HG03342 (cell line): ENCODE measurements around the gene APOBEC3B.
"Not testable (repeated sequence)": the region's sequence is repeated elsewhere in the genome, so short reads cannot be mapped to it uniquely, and the experiment has no call there.

Experiments
- ATAC-seq: cut with Tn5 transposase; IDR thresholded peaks from one replicate; pipeline ENCODE4 v1.9.1; 2021; ENCODE audit warnings: mild to moderate bottlenecking, moderate library complexity; ENCODE audit not compliant: unreplicated experiment

APOBEC3B gene

DNA sequence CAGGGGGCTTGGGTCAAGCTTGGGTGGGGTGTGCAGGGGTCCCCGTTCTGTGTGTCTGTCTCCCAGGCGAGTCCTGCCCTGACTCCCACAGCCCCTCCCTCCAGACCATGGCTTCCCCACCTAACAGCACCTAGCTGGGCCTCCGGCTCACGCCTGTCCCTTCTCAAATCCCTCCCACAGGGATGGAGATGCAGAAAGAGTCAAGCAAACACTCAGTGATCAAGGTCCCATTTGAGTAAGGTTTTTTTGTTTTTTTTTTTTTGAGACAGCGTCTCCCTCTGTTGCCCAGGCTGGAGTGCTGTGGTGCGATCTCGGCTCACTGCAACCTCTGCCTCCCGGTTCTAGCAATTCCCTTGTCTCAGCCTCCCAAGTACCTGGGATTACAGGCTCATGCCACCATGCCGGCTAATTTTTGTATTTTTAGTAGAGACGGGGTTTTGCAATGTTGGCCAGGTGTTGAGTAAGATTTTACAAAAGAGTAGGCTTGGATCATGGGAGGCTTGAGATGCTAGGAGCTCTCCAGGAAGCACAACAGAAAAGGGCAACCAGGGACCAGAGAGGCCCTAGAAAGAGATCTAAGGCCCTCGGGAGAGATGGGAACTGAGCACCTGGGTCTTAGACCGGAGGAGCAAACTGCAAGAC, 44.5 kb downstream of the APOBEC3B start:
- no peak for ATAC-seq

DNA sequence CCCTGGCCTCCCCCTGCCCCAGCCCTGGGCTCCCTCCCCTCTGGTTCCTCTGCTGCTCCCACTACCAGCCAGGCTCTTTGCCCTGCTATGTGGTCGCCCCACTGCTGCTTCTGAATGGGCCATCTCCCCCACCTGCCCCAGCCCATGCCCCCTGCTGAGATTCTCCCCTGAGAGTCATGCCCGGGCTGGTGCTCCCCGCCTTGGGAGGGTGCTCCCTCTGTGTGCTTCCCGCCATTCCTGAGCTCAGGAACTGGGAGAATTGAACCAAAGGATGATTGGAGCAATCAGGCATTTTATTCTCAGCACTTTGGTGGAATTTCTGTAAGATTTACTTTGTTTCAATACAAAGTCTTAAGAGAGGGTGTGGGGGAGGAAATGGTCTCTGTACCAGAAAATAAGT, 45.6 kb downstream of the APOBEC3B start:
- no peak for ATAC-seq

DNA sequence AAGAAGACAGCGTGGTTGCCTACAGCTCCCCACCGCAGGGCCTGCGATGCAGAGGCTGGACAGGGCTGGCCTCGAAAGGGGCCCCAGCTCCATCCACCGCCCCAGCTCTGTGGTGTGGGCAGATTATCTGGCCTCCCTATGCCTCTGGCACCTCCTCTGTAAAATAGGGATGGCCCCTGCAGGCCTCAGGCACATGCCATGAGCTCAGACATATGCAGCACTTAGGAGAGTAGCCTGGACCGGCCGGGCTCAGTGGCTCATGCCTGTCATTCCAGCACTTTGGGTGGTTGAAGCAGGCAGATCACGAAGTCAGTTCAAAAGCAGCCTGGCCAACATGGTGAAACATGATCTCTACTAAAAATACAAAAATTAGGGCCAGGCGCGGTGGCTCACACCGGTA, 46.1 kb downstream of the APOBEC3B start:
- ATAC-seq, result no peak

DNA sequence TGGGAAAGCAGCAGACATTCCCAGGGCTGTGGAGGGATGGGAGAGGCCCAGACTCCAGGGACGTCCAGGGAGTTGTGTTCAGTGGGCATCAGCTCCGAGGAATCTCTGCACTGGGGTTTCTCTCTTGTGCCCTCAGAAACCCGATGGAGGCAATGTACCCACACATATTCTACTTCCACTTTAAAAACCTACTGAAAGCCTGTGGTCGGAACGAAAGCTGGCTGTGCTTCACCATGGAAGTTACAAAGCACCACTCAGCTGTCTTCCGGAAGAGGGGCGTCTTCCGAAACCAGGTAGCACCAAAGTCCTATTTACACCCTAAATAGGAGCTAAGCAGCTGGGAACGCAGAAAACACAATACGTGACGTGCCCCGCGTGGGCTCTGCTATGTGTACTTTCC, 47.1 kb downstream of the APOBEC3B start:
- no peak for ATAC-seq

DNA sequence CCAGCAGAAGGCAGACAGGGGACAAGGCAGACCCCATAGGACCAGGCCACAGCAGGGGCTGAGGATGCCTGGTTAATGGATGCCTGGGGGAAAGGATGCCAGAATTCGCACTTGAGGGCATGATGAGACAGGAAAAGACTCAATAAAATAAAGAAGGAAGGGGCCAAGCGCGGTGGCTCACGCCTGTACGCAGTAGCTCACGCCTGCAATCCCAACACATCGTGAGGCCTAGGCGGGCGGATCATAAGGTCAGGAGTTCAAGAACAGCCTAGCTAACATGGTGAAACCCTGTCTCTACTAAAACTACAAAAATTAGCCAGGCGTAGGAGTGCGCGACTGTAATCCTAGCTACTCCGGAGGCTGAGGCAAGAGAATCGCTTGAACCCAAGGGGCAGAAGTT, 48.6 kb downstream of the APOBEC3B start:
- ATAC-seq, result no peak

GRCh38 chr22:39031434-39032295, 49.5 kb downstream of the APOBEC3B start:
- not testable (repeated sequence) for ATAC-seq

DNA sequence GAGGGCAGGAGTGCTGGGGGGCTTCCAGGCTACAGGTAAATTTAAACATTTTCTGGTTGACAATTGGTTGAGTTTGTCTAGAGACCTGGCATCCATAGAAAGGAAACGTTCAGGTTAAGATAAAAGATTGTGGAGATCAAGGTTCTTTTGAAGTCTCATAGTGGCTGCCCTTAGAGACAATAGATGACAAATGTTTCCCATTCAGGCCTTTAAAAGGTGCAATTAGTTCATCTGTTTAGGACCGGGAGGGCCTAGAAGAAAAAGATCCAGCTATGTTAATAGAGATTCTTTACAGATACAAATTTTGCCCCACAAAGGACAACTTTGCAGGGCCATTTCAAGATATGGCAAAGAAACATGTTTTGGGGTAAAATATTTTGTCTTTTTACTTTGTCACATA, 54.9 kb downstream of the APOBEC3B start:
- not testable (repeated sequence) for ATAC-seq

- no peak for ATAC-seq
These were observed 57.4 kb downstream of the APOBEC3B start for GRCh38 chr22:39039306-39040126.

GRCh38 chr22:39040155-39040537, 58.0 kb downstream of the APOBEC3B start:
- not testable (repeated sequence) for ATAC-seq

DNA sequence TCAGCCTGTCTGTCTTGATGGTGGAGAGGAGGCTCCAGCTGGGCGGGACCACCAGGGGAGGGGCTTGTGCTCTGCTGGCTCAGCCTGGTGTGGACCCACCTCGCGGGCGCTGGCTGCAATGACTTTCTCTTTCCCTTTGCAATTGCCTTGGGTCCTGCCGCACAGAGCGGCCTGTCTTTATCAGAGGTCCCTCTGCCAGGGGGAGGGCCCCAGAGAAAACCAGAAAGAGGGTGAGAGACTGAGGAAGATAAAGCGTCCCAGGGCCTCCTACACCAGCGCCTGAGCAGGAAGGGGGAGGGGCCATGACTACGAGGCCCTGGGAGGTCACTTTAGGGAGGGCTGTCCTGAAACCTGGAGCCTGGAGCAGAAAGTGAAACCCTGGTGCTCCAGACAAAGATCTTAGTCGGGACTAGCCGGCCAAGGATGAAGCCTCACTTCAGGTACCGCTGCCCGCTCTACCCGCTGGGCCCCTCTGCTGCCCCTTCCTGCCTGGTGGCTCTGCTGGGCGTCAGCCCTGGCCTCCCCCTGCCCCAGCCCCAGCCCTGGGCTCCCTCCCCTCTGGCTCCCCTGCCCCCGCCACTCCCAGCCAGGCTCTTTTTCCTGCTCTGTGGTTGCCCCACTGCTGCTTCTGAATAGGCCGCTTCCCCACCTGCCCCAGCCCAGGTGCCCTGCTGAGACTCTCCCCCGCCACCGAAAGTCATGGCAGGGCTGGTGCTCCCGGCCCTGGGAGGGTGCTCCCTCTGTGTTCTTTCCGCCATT, 58.6 kb downstream of the APOBEC3B start, which contains the start of gene APOBEC3F:
Gene APOBEC3F, plus strand, starts transcription at position 327 of the 759 bp plus-strand sequence. Its CDS starts 97 bp downstream, at position 424.
- ATAC-seq, result peak; percentile 83

DNA sequence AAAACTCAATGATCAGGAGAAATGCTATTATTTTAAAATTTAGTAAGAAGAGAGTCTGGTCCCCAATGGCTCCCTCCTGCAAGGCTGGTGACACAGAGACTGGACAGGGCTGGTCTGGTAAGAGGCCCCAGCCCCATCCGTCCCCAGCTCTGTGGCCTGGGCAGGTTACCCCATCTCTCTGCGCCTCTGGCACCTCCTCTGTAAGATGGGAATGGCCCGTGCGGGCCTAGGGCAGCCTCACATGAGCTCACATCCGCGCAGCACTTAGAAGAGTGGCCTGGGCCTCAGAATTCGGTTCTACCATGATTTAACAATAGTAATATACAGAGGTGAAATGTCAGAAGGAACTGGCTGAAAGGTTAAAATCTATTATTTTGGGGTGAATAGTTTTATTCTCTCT, 59.8 kb downstream of the APOBEC3B start:
- ATAC-seq, result no peak
